Lower leg skin (tissue), 4 donors: ENCODE measurements around the gene PPP1R2B. TPM values are rescaled to one million over a fixed set of nuclear protein-coding genes. Genes with fewer than 3 reads are reported as not detected.

ENCODE experiments used
- DNase-seq, 2 donors: peaks; one replicate each; pipeline ENCODE4 v3.0.0-alpha.2; 2019; ENCODE audit warnings: low spot score in 2 of 2
- H3K4me3 ChIP-seq: fragments of 200-600 bp; sonication (generic); 2 replicates; pipeline ENCODE4 v1.5.1; 2017; ENCODE audit warnings: mild to moderate bottlenecking, low read depth; ENCODE audit not compliant: poor library complexity, severe bottlenecking
- CTCF ChIP-seq, 3 donors: fragments of 450-650 bp; IDR thresholded peaks; one replicate each; pipeline ENCODE4 v1.5.1; 2016; ENCODE audit warnings: antibody characterized with exemption in 3 of 3, mild to moderate bottlenecking in 3 of 3, moderate library complexity in 2 of 3
- POLR2A ChIP-seq, 2 donors: fragments of 450-650 bp; IDR thresholded peaks; one replicate each; pipeline ENCODE4 v1.6.1; 2016 to 2017; ENCODE audit warnings: antibody characterized with exemption in 2 of 2, mild to moderate bottlenecking in 1 of 2, moderate library complexity in 1 of 2
- WGBS, 2 donors: methylation state at CpG; one replicate each; pipeline ENCODE4 v1.1.5; 2018; 5-methylcytosine and 5-hydroxymethylcytosine counted together
- intact Hi-C: fragments of 100-400 bp; cut with DNase I; formaldehyde crosslinking; loops from one replicate; pipeline ENCODE4 v1.15.0; 2023; ENCODE audit warnings: low total_unique reads
- total RNA-seq, 4 donors: library from RNA; depleted of rRNA; stranded (reverse); fragments of >200 nt; gene quantifications; one replicate each; pipeline ENCODE4 v1.1.0, GENCODE V29; 2016

Gene PPP1R2B
- total RNA-seq, 4 donors from 2014 or later = not detected

GRCh38 chr5:156883316-156883875, 33.3 kb downstream of the PPP1R2B start:
- DNase-seq = no peak
- TF ChIP-seq CTCF (IDR thresholded peaks at IDR 0.05) (no peak), POLR2A (IDR thresholded peaks at IDR 0.05) (no peak)
- no peak overlapping the region for H3K4me3 ChIP-seq
- 70 to 73% methylated on average over 3 of the region's 3 CpGs for WGBS, 2 donors
- intact Hi-C loops = no loop called here

DNA sequence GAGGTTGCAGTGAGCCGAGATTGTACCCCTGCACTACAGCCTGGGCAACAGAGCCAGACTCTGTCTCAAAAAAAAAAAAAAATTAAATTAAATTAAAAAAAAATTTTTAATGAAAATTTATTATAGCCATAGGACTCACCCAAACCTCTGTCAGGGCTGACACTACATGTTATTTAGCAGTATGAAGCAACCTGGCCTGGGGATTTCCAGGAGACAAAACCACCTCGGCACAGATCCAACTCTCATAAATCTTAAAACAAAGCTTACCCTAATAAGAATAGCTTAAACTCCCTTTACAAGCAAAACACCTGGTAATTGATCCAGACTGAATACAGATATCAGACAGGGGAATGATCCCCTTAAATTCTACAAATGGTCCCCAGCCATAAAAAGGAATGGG, 38.4 kb downstream of the PPP1R2B start:
- TF ChIP-seq POLR2A (IDR thresholded peaks at IDR 0.05) (no peak), CTCF (IDR thresholded peaks at IDR 0.05) (no peak)
- DNase-seq = no peak
- intact Hi-C loops = no loop called here
- 44 to 51% methylated on average over 2 of the region's 2 CpGs for WGBS, 2 donors
- H3K4me3 ChIP-seq = no peak overlapping the region

DNA sequence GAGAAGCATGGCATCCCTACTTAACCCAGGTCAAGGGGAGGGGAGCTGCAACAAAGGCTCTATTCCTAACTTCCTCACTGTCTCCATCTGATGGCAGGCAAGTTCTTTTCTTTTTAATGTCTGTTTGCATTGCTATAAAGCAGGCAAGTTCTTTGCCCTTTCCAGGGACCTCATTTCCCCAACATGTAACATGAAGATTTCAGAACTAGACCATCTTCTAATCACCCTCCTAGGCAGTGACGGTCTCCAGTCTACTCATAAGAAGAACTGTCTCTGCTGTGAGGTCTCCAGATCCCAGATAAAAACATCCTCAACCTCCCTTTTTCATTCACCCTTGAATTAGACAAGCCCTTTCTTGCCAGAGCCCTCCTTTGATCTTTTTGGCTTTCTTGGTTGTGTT, 42.1 kb downstream of the PPP1R2B start:
- no peak for DNase-seq
- TF ChIP-seq POLR2A (IDR thresholded peaks at IDR 0.05) (no peak), CTCF (IDR thresholded peaks at IDR 0.05) (no peak)
- intact Hi-C loops = no loop called here
- H3K4me3 ChIP-seq = no peak overlapping the region
- 59 to 67% methylated on average over 1 of the region's 1 CpG for WGBS, 2 donors

DNA sequence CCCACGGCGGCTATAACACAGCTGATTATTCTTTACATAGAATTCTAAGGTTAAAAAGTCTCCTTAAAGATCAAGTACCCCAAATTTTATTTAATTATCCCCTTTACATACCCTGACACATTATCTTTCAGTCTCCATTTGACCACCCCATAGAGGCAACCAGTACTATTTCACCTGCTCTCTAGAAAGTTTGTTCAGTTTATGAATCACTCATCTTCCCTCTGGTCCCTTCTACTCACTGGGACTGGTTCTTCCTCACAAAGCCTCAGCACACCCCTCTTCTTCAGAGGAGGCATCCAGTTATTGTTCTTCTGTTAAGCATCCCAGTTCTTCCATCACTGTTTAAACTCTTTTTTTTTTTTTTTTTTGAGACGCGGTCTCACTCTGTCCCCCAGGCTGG, 42.8 kb downstream of the PPP1R2B start:
- 76 to 89% methylated on average over 4 of the region's 4 CpGs for whole genome bisulfite sequencing, 2 donors
- intact Hi-C loops = no loop called here
- no peak overlapping the region for H3K4me3 ChIP-seq
- TF ChIP-seq POLR2A (IDR thresholded peaks at IDR 0.05) (no peak), CTCF (IDR thresholded peaks at IDR 0.05) (no peak)
- DNase-seq = no peak

DNA sequence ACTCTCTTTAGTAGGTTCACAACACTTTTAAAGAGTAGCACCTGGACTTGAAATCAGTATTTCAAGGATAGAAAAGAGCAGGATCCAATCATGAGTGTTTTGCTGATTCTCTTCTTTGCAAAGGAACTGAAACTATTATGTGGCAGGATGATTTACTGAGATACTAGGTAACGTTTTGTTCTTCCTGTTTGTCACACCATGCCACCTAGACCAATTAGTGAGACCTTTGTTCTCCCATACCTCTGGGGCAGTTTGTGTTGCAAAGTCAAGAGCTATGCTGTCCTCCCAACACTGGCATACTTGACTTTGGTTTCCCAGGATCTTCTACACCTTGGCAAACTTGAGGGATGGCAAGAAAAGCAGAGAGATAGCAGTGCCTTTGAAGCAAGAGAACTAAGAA, 43.4 kb downstream of the PPP1R2B start:
- intact Hi-C loops = no loop called here
- H3K4me3 ChIP-seq = no peak overlapping the region
- WGBS, 2 donors = 20 to 56% methylated on average over 1 of the region's 1 CpG
- TF ChIP-seq CTCF (IDR thresholded peaks at IDR 0.05) (no peak), POLR2A (IDR thresholded peaks at IDR 0.05) (no peak)
- DNase-seq = no peak

DNA sequence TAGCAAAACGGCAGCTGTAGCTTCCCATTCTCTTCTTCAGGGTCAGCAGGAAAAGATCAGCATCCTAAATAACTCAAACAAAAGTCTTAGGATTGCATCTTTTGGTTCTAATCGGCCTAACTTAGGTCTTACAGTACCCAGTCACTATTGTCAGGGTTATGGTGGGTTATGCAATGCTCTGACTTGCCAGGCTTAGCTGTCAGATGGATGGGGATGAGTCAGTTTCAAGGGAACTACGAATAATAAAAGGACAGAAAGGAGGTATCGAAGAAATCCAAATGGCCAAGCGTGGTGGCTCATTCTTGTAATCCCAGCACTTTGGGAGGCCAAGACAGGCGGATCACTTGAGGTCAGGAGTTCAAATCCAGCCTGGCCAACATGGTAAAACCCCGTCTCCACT, 46.5 kb downstream of the PPP1R2B start:
- no peak for DNase-seq
- intact Hi-C loops = no loop called here
- WGBS, 2 donors = 74 to 77% methylated on average over 7 of the region's 7 CpGs

More for the DNA sequence above, 46.5 kb downstream of the PPP1R2B start:
- H3K4me3 ChIP-seq = no peak overlapping the region
- TF ChIP-seq CTCF (IDR thresholded peaks at IDR 0.05) = no peak
- TF ChIP-seq POLR2A (IDR thresholded peaks at IDR 0.05) = no peak
